ENCODE results near the gene ANAPC7.
"Not testable (repeated sequence)": the region's sequence is repeated elsewhere in the genome, so short reads cannot be mapped to it uniquely, and the experiment has no call there.

The ANAPC7 gene

GRCh38 chr12:110403146-110403975, at the start of gene ANAPC7:
Gene ANAPC7, minus strand, starts transcription at chr12:110403708. Its CDS starts 81 bp downstream, at chr12:110403627.
- DNase-seq (ENCODE audit: low read depth) = peak; percentile 70

DNA sequence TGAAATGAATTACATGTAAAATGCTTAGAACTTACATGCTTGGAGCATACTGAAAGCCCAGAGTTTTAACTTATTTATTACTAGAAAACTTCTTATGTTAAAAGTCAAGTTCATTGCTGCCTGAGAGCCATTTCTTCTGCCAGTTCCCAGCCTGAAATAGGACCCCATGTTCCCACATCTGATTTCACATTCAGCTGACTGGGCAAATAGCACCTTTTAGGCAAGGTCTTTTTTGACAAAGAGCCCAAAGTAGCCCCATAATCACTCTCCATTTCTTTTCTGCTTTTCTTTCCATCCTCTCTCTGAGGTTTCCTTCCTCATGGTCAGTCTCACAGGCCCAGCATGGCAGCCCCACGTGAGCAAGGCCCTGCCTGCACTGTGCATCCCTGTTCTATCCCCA, 47.8 kb upstream of the ANAPC7 start:
- no peak for DNase-seq (ENCODE audit: low read depth)

GRCh38 chr12:110449799-110450497, 46.4 kb upstream of the ANAPC7 start, which contains the start of gene ARPC3:
Gene ARPC3, minus strand, starts transcription at chr12:110450337. Its CDS starts 77 bp downstream, at chr12:110450260.
- peak; percentile 89 for DNase-seq (ENCODE audit: low read depth)

- no peak for DNase-seq (ENCODE audit: low read depth)
Measured at GRCh38 chr12:110444455-110444854, 40.9 kb upstream of the ANAPC7 start.

GRCh38 chr12:110436231-110436630, 32.7 kb upstream of the ANAPC7 start:
- no peak for DNase-seq (ENCODE audit: low read depth)

DNA sequence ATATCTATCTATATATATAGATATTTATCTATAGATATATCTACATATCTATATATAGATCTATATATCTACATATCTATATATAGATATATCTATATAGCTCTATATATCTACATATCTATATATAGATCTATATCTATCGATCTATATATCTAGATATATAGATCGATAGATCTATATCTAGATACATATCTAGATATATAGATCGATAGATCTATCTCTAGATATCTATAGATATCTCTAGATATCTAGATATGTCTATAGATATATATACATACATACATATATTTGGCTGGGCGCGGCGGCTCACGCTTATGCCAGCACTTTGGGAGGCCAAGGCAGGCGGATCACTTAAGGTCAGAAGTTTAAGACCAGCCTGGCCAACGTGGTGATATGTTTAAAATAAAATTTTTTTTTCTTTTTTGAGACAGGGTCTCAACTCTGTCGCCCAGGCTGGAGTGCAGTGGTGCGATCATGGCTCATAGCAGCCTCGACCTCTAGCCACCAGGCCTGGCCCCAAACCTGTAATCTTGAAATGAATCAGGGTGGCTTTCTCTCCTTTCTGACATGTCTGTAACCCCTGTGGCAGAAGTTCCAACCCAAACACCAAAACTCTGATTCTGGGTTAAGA, 28.6 kb upstream of the ANAPC7 start:
- no peak for DNase-seq (ENCODE audit: low read depth)

DNA sequence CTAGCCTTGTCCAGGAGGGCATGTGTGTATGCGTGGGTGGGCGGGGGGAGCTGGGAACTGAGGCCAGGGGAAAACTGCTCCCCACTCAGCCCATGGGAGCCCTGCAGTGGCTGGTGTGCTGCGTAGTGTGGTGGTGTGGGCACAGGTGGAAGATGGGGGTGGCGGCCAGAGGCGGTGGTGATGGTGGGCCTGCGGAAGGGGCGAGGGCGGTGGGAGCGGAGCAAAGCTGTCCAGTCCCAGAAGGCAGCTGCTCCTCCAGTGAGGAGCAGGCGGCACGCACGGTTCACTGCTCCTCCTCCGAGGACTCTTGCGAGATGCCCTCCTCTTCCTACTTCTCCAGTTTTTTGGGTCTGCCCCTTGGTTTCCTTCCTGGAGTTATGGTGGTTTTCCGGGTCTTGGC, 26.2 kb upstream of the ANAPC7 start:
- not testable (repeated sequence) for DNase-seq (ENCODE audit: low read depth)

DNA sequence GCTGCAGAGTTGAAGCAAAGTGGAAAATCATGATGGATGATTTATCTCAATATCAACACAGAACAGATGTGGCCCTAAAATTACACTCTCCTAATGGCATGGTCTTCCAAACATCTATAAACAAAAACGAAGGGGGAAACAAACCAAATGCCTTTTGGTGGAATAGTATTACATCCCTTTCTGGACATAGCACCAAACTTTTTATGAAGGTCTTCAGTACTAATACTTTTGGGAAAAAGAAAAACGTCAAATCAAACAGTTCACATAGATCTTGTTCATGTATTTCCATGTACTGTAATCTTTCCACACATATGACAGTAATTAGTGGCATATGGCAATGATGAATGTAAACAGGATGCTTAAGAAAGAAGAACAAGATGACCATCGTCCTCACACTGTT, 22.9 kb upstream of the ANAPC7 start:
- DNase-seq (ENCODE audit: low read depth) = no peak

- no peak for DNase-seq (ENCODE audit: low read depth)
Measured at GRCh38 chr12:110424237-110424636, 20.7 kb upstream of the ANAPC7 start.

DNA sequence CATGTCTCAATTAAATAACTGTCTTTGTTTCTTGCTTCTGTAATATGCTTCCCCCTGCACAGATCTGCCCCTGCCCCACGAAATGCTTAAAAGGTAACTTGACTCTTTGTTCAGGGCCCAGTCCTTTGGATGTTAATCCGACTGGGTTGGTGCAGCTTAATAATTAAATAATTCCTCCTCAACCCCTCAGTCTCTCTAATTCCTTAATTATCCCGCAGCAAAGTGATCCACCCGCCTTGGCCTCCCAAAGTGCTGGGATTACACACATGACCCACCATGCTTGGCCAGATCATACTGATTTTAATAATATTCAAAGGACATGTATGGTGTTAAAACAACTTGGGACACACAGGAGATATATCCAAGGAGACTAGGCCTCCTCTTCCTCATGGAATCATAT, 18.2 kb upstream of the ANAPC7 start:
- no peak for DNase-seq (ENCODE audit: low read depth)

GRCh38 chr12:110421159-110421661, 17.7 kb upstream of the ANAPC7 start:
- no peak for DNase-seq (ENCODE audit: low read depth)

GRCh38 chr12:110420644-110421043, 17.1 kb upstream of the ANAPC7 start:
- not testable (repeated sequence) for DNase-seq (ENCODE audit: low read depth)

GRCh38 chr12:110417113-110417512, 13.6 kb upstream of the ANAPC7 start:
- not testable (repeated sequence) for DNase-seq (ENCODE audit: low read depth)

DNA sequence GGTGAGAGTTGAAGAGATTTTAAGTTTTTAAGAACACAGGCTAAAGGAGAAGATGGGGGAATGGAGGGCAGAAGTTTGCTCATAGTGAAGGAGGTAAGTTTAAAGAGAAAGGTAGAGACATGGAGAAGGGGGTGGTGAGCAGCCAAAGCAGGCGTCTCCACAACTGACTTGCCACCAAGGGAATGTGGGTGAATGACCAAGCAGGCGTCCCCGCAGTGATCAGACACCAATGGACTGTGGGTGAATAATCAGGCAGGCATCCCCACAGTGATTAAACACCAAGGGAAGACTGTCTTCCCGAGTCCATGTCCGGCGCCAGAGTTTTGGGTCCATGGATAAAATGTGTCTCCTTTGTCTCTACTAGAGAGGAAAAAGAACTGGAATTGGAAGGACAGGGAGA, 6.6 kb upstream of the ANAPC7 start:
- not testable (repeated sequence) for DNase-seq (ENCODE audit: low read depth)

- DNase-seq (ENCODE audit: low read depth) = not testable (repeated sequence)
Measured at GRCh38 chr12:110405126-110405662, 1.7 kb upstream of the ANAPC7 start.

DNA sequence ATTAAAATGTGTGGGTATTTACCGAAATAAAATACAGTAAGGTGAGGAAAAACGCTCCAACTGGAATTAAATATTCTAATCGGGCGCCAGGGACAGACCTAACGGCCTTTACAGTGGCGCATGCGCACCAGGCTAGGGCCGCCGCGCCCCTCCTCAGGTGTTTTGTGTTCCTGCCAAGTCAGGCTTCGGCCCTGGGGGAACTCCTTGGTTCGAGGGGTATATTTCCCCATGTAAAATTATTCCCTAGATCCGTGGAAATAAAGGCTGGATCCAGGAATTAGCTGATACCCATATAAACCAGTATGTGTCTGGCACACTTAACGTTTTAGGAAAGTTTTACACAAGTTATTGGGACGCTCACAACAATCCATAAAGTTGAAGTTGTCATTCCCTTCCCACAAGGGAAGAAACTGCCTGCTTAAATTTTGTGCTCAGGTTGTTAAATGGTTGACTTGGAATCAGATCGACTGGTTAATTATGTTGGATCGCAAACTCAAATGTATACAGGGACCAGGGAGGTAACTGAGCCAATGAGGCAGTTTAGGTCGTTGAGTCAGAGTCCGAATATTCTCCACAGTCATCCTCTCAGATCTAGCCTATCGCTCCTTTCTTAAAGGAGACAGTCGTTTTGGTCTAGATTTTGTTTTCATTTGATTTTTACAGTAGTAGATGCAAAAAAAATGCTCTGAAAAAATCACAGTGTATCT, 621 bp upstream of the ANAPC7 start:
- DNase-seq (ENCODE audit: low read depth) = peak; percentile 58

DNA sequence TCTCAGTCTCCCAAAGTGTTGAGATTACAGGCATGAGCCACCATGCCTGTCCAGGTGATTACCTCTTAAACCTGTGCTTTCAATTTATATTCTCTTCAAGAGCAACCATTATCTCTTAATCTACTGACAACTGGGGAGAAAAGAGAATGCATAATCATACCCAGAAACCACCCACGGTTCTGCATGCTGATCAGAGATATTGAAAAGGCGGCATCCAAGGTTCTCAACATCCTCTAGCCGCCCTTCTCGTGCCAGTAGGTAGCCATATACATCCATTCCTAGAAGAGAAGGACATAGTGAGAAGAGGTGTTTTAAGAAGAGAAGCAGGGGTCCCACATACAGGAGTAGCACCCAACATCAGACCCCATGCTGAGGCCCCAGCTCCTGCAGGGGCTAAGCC, 20.8 kb downstream of the ANAPC7 start:
- no peak for DNase-seq (ENCODE audit: low read depth)

- no peak for DNase-seq (ENCODE audit: low read depth)
Measured at GRCh38 chr12:110379631-110380030, 23.9 kb downstream of the ANAPC7 start.

DNA sequence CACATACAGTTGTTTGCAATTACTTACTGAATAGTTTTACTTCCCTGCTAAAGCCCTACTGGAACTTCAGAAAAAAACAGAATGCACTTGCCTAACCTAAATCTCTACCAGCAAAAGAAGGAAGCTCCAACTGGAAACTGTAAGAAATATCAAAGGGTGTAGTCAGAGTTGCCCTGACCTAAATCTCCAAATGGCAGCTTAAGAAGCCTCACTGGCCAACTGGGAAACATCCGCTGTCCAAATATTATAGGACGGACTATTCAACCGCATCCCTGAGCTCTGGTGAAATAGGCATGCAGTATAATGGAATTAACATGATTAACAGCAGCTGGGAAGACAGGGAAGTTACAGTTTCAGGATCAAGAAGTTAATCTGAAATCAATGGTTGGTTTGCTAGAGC, 24.3 kb downstream of the ANAPC7 start:
- no peak for DNase-seq (ENCODE audit: low read depth)

- DNase-seq (ENCODE audit: low read depth) = not testable (repeated sequence)
Measured at GRCh38 chr12:110378131-110378790, 25.2 kb downstream of the ANAPC7 start.
